Measurements from ENCODE around the gene MYRFL. TPM values are rescaled to one million over a fixed set of nuclear protein-coding genes. Genes with fewer than 3 reads are reported as not detected.
"Not testable (repeated sequence)": the region's sequence is repeated elsewhere in the genome, so short reads cannot be mapped to it uniquely, and the experiment has no call there.

Gene MYRFL
- polyA plus RNA-seq, 1 donor: 14.9 TPM

GRCh38 chr12:69978020-69978419 lies 153.0 kb downstream of the MYRFL start:
- no peak for DNase-seq
- Histone ChIP-seq H3K9me3 (ENCODE audit: control insufficient read depth, low read depth, low read length) (peaks cover 2% of the 10 kb centered on the region), H3K4me3 (ENCODE audit: low read length) (no peak overlapping the region), H3K36me3 (ENCODE audit: control insufficient read depth, insufficient read depth, low read length) (no peaks in the 10 kb centered on the region), H3K27me3 (ENCODE audit: control insufficient read depth, insufficient read depth, low read length) (no peaks in the 10 kb centered on the region), H3K27ac (ENCODE audit: low read length) (no peak overlapping the region), H3K4me1 (ENCODE audit: control insufficient read depth, insufficient read depth, low read length) (peaks cover 12% of the 10 kb centered on the region)
- WGBS (ENCODE audit: insufficient coverage, low lambda C conversion rate): 62% methylated on average over 3 of the region's 6 CpGs

- H3K27ac ChIP-seq (ENCODE audit: low read length): peak overlapping the region; percentile 50
- no peak overlapping the region for H3K4me3 ChIP-seq (ENCODE audit: low read length)
- WGBS (ENCODE audit: insufficient coverage, low lambda C conversion rate): 40% methylated on average over 1 of the region's 5 CpGs
- peaks cover 18% of the 10 kb centered on the region for H3K4me1 ChIP-seq (ENCODE audit: control insufficient read depth, insufficient read depth, low read length)
- peak; percentile 73 to 88 for DNase-seq
- H3K36me3 ChIP-seq (ENCODE audit: control insufficient read depth, insufficient read depth, low read length): no peaks in the 10 kb centered on the region
- H3K9me3 ChIP-seq (ENCODE audit: control insufficient read depth, low read depth, low read length): peaks cover 8% of the 10 kb centered on the region
- H3K27me3 ChIP-seq (ENCODE audit: control insufficient read depth, insufficient read depth, low read length): no peaks in the 10 kb centered on the region
Measured at GRCh38 chr12:69981881-69982475, 157.0 kb downstream of the MYRFL start.

- no peak overlapping the region for H3K27ac ChIP-seq (ENCODE audit: low read length)
- H3K36me3 ChIP-seq (ENCODE audit: control insufficient read depth, insufficient read depth, low read length): no peaks in the 10 kb centered on the region
- no CpG with 5 or more reads among the region's 7 CpGs for WGBS (ENCODE audit: insufficient coverage, low lambda C conversion rate)
- peaks cover 31% of the 10 kb centered on the region for H3K4me1 ChIP-seq (ENCODE audit: control insufficient read depth, insufficient read depth, low read length)
- peaks cover 6% of the 10 kb centered on the region for H3K9me3 ChIP-seq (ENCODE audit: control insufficient read depth, low read depth, low read length)
- H3K27me3 ChIP-seq (ENCODE audit: control insufficient read depth, insufficient read depth, low read length): no peaks in the 10 kb centered on the region
- H3K4me3 ChIP-seq (ENCODE audit: low read length): no peak overlapping the region
- DNase-seq: no peak
Measured at GRCh38 chr12:69984241-69984640, 159.2 kb downstream of the MYRFL start.

- Histone ChIP-seq H3K9me3 (ENCODE audit: control insufficient read depth, low read depth, low read length) (peaks cover 6% of the 10 kb centered on the region), H3K4me1 (ENCODE audit: control insufficient read depth, insufficient read depth, low read length) (peaks cover 33% of the 10 kb centered on the region), H3K27me3 (ENCODE audit: control insufficient read depth, insufficient read depth, low read length) (no peaks in the 10 kb centered on the region), H3K36me3 (ENCODE audit: control insufficient read depth, insufficient read depth, low read length) (no peaks in the 10 kb centered on the region), H3K27ac (ENCODE audit: low read length) (peak overlapping the region; percentile 71), H3K4me3 (ENCODE audit: low read length) (no peak overlapping the region)
- no peak for DNase-seq
- WGBS (ENCODE audit: insufficient coverage, low lambda C conversion rate): no CpG with 5 or more reads among the region's 4 CpGs
Measured at GRCh38 chr12:69985656-69986055, 160.6 kb downstream of the MYRFL start.

GRCh38 chr12:69986114-69986513 lies 161.1 kb downstream of the MYRFL start:
- peak; percentile 61 to 85 for DNase-seq
- no peaks in the 10 kb centered on the region for H3K36me3 ChIP-seq (ENCODE audit: control insufficient read depth, insufficient read depth, low read length)
- H3K9me3 ChIP-seq (ENCODE audit: control insufficient read depth, low read depth, low read length): peaks cover 6% of the 10 kb centered on the region
- H3K4me1 ChIP-seq (ENCODE audit: control insufficient read depth, insufficient read depth, low read length): peaks cover 32% of the 10 kb centered on the region
- H3K4me3 ChIP-seq (ENCODE audit: low read length): no peak overlapping the region
- no peaks in the 10 kb centered on the region for H3K27me3 ChIP-seq (ENCODE audit: control insufficient read depth, insufficient read depth, low read length)
- WGBS (ENCODE audit: insufficient coverage, low lambda C conversion rate): no CpG with 5 or more reads among the region's 3 CpGs
- peak overlapping the region; percentile 71 for H3K27ac ChIP-seq (ENCODE audit: low read length)

- peak; percentile 90 to 94 for DNase-seq
- H3K27me3 ChIP-seq (ENCODE audit: control insufficient read depth, insufficient read depth, low read length): no peaks in the 10 kb centered on the region
- WGBS (ENCODE audit: insufficient coverage, low lambda C conversion rate): 0% methylated on average over 1 of the region's 2 CpGs
- no peak overlapping the region for H3K4me3 ChIP-seq (ENCODE audit: low read length)
- H3K27ac ChIP-seq (ENCODE audit: low read length): peak overlapping the region; percentile 59
- H3K9me3 ChIP-seq (ENCODE audit: control insufficient read depth, low read depth, low read length): peaks cover 6% of the 10 kb centered on the region
- H3K4me1 ChIP-seq (ENCODE audit: control insufficient read depth, insufficient read depth, low read length): peaks cover 24% of the 10 kb centered on the region
- no peaks in the 10 kb centered on the region for H3K36me3 ChIP-seq (ENCODE audit: control insufficient read depth, insufficient read depth, low read length)
Measured at GRCh38 chr12:69987579-69988091, 162.6 kb downstream of the MYRFL start.

- Histone ChIP-seq H3K4me1 (ENCODE audit: control insufficient read depth, insufficient read depth, low read length) (peaks cover 21% of the 10 kb centered on the region), H3K36me3 (ENCODE audit: control insufficient read depth, insufficient read depth, low read length) (no peaks in the 10 kb centered on the region), H3K27ac (ENCODE audit: low read length) (peak overlapping the region; percentile 46), H3K4me3 (ENCODE audit: low read length) (no peak overlapping the region), H3K9me3 (ENCODE audit: control insufficient read depth, low read depth, low read length) (peaks cover 6% of the 10 kb centered on the region), H3K27me3 (ENCODE audit: control insufficient read depth, insufficient read depth, low read length) (no peaks in the 10 kb centered on the region)
- no CpG with 5 or more reads among the region's 9 CpGs for WGBS (ENCODE audit: insufficient coverage, low lambda C conversion rate)
- DNase-seq: peak; percentile 37 to 60
Measured at GRCh38 chr12:69988481-69989321, 163.7 kb downstream of the MYRFL start.

GRCh38 chr12:69991690-69992288 lies 166.8 kb downstream of the MYRFL start:
- peaks cover 21% of the 10 kb centered on the region for H3K4me1 ChIP-seq (ENCODE audit: control insufficient read depth, insufficient read depth, low read length)
- H3K27ac ChIP-seq (ENCODE audit: low read length): no peak overlapping the region
- no peaks in the 10 kb centered on the region for H3K27me3 ChIP-seq (ENCODE audit: control insufficient read depth, insufficient read depth, low read length)
- DNase-seq: no peak
- no peaks in the 10 kb centered on the region for H3K9me3 ChIP-seq (ENCODE audit: control insufficient read depth, low read depth, low read length)
- H3K4me3 ChIP-seq (ENCODE audit: low read length): no peak overlapping the region
- WGBS (ENCODE audit: insufficient coverage, low lambda C conversion rate): no CpG with 5 or more reads among the region's 6 CpGs
- H3K36me3 ChIP-seq (ENCODE audit: control insufficient read depth, insufficient read depth, low read length): no peaks in the 10 kb centered on the region

- Histone ChIP-seq H3K4me3 (ENCODE audit: low read length) (no peak overlapping the region), H3K9me3 (ENCODE audit: control insufficient read depth, low read depth, low read length) (no peaks in the 10 kb centered on the region), H3K4me1 (ENCODE audit: control insufficient read depth, insufficient read depth, low read length) (peaks cover 17% of the 10 kb centered on the region), H3K27me3 (ENCODE audit: control insufficient read depth, insufficient read depth, low read length) (no peaks in the 10 kb centered on the region), H3K27ac (ENCODE audit: low read length) (no peak overlapping the region), H3K36me3 (ENCODE audit: control insufficient read depth, insufficient read depth, low read length) (no peaks in the 10 kb centered on the region)
- no peak for DNase-seq
- no CpG with 5 or more reads among the region's 1 CpG for WGBS (ENCODE audit: insufficient coverage, low lambda C conversion rate)
Measured at GRCh38 chr12:69993433-69993832, 168.4 kb downstream of the MYRFL start.

GRCh38 chr12:69994086-69994485 lies 169.1 kb downstream of the MYRFL start:
- 83% methylated on average over 1 of the region's 7 CpGs for WGBS (ENCODE audit: insufficient coverage, low lambda C conversion rate)
- Histone ChIP-seq H3K27ac (ENCODE audit: low read length) (peak overlapping the region; percentile 65), H3K4me1 (ENCODE audit: control insufficient read depth, insufficient read depth, low read length) (peaks cover 11% of the 10 kb centered on the region)
- H3K4me3 ChIP-seq (ENCODE audit: low read length); H3K36me3 ChIP-seq (ENCODE audit: control insufficient read depth, insufficient read depth, low read length); H3K27me3 ChIP-seq (ENCODE audit: control insufficient read depth, insufficient read depth, low read length); H3K9me3 ChIP-seq (ENCODE audit: control insufficient read depth, low read depth, low read length): not testable (repeated sequence)
- DNase-seq: peak in 1 of 2 donors; percentile 28
